Esophagus squamous epithelium (tissue), 4 donors: ENCODE results near the gene DENND2C.

Experiments
- CTCF ChIP-seq, 6 experiments: fragments of 450-650 bp in 4 of 6; fragments of 200-600 bp in 2 of 6; sonication (generic) in 2 of 6; IDR thresholded peaks; one replicate each; pipeline ENCODE4 v1.5.1; 2016 to 2019; ENCODE audit warnings: antibody characterized with exemption in 6 of 6, mild to moderate bottlenecking in 4 of 6, moderate library complexity in 4 of 6
- POLR2A ChIP-seq, 4 donors: fragments of 450-650 bp; IDR thresholded peaks; one replicate each; pipeline ENCODE4 v1.6.1; 2017; ENCODE audit warnings: antibody characterized with exemption in 4 of 4, mild to moderate bottlenecking in 4 of 4, moderate library complexity in 3 of 4

- TF ChIP-seq POLR2A (IDR thresholded peaks at IDR 0.05) (no peak), CTCF (IDR thresholded peaks at IDR 0.05) (no peak)
Observed at GRCh38 chr1:114701931-114702330, 32.1 kb upstream of the DENND2C start.
